ENCODE data around the gene SERPINB3.

DNA sequence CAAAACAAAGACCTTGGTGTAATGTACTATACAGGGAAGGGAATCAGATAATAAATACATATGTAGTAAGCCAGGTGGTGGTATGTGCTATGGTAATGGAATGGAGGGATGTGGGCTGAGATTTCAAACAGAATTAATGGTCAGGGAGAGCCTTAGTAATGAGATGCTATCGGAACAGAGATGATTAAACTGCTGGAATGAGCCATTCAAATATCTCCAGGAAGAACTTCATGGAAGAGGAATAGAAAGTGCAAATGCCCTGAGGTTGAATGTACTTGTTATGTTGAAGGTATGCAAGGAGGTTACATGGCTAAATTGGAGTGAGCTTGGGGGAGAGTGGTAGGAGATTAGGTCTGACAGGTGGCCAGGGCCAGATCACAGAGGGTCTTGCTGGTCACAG lies 46.1 kb upstream of the SERPINB3 start:
- TF ChIP-seq CTCF (optimal IDR thresholded peaks at IDR 0.05 in 1 of 3, IDR thresholded peaks at IDR 0.05 in 1 of 3, conservative IDR thresholded peaks at IDR 0.05 in 1 of 3; ENCODE audit: extremely low read depth in 1 of 3, insufficient read depth in 2 of 3, low read length in 3 of 3), result no peak
- TF ChIP-seq EZH2 (IDR thresholded peaks at IDR 0.05; ENCODE audit: low read length), result no peak

Data from keratinocyte (primary cell).